ENCODE results near the gene XBP1. TPM values are rescaled to one million over a fixed set of nuclear protein-coding genes. Genes with fewer than 3 reads are reported as not detected.
A peak's percentile ranks its signal among the peaks of the same experiment; 100 is the strongest.

The XBP1 gene
- total and polyA plus RNA-seq, 2 of the 13 experiments (the other 11 are each of a cell fraction or from before 2014, with no cell fraction given), result 416 to 427 TPM

GRCh38 chr22:28817919-28818859, 17.8 kb upstream of the XBP1 start (continued):
- TF ChIP-seq SYNCRIP (IDR thresholded peaks at IDR 0.05; ENCODE audit: insufficient read depth, low read depth, low read length) (no peak), ZNF691 (CRISPR knock-in tag; IDR thresholded peaks at IDR 0.05; ENCODE audit: borderline replicate concordance, low read depth) (no peak), PBX2 (CRISPR knock-in tag; IDR thresholded peaks at IDR 0.05) (0 out of 2 replicates have a peak, but pooled peaks have one; percentile 32), GABPA (IDR thresholded peaks at IDR 0.05; ENCODE audit: low read depth, low read length) (no peak), GABPA (CRISPR knock-in tag; IDR thresholded peaks at IDR 0.05; ENCODE audit: low read depth) (0 out of 2 replicates have a peak, but pooled peaks have one; percentile 22), JUND (CRISPR knock-in tag; IDR thresholded peaks at IDR 0.05) (no peak), ATF5 (CRISPR knock-in tag; IDR thresholded peaks at IDR 0.05; ENCODE audit: low read depth) (no peak), ZNF646 (CRISPR knock-in tag; IDR thresholded peaks at IDR 0.05) (peak; percentile 56; the same call in 1 of the 2 replicates), DBP (CRISPR knock-in tag; IDR thresholded peaks at IDR 0.05; ENCODE audit: not compliant biosample characterization) (no peak), PRPF4 (IDR thresholded peaks at IDR 0.05; ENCODE audit: low read depth, low read length, poor library complexity, severe bottlenecking) (no peak), THAP8 (CRISPR knock-in tag; IDR thresholded peaks at IDR 0.05; ENCODE audit: borderline replicate concordance) (no peak), GATA4 (IDR thresholded peaks at IDR 0.05; ENCODE audit: borderline replicate concordance, low read depth) (peak; percentile 50; the same call in 1 of the 2 replicates), CREB3 (CRISPR knock-in tag; IDR thresholded peaks at IDR 0.05) (no peak), TGIF2 (CRISPR knock-in tag; IDR thresholded peaks at IDR 0.05) (peak; percentile 16; the same call in 1 of the 2 replicates)

All from HepG2 (cell line).